Astrocyte (in vitro differentiated cells and primary cell): ENCODE results near the gene KCNMA1. TPM values are rescaled to one million over a fixed set of nuclear protein-coding genes. Genes with fewer than 3 reads are reported as not detected.

Experiments used
- DNase-seq: peaks from one replicate; pipeline ENCODE4 v3.0.0-alpha.2; 2010; ENCODE audit warnings: low read depth
- FAIRE-seq: peaks from 2 replicates; lab custom pipeline; 2011; peaks lifted over from hg19 to GRCh38; lab: Jason Lieb, UNC
- H2AFZ ChIP-seq: 2 replicates; pipeline ENCODE4 v1.6.0; 2012; ENCODE audit warnings: low read depth, low read length, inconsistent platforms
- H3K27ac ChIP-seq: 2 replicates; pipeline ENCODE4 v1.5.1; 2011; ENCODE audit warnings: low read depth, low read length, inconsistent platforms
- H3K27me3 ChIP-seq: 2 replicates; pipeline ENCODE4 v1.6.0; 2011; ENCODE audit warnings: low read length, inconsistent platforms; ENCODE audit not compliant: insufficient read depth
- H3K36me3 ChIP-seq: 2 replicates; pipeline ENCODE4 v1.5.1; 2011; ENCODE audit warnings: low read length, inconsistent platforms; ENCODE audit not compliant: insufficient read depth
- H3K4me1 ChIP-seq: 2 replicates; pipeline ENCODE4 v1.5.1; 2011; ENCODE audit warnings: low read length, inconsistent platforms; ENCODE audit not compliant: insufficient read depth
- H3K4me2 ChIP-seq: 2 replicates; pipeline ENCODE4 v1.6.0; 2012; ENCODE audit warnings: low read length, inconsistent platforms
- H3K4me3 ChIP-seq: 2 replicates; pipeline ENCODE4 v1.5.1; 2011; ENCODE audit warnings: low read depth, mild to moderate bottlenecking, low read length, inconsistent platforms; ENCODE audit not compliant: insufficient read depth
- H3K79me2 ChIP-seq: 2 replicates; pipeline ENCODE4 v1.6.0; 2012; ENCODE audit warnings: mild to moderate bottlenecking, low read length, inconsistent platforms; ENCODE audit not compliant: insufficient read depth
- H3K9ac ChIP-seq: 2 replicates; pipeline ENCODE4 v1.6.0; 2012; ENCODE audit warnings: mild to moderate bottlenecking, low read length, inconsistent platforms
- H3K9me3 ChIP-seq: 2 replicates; pipeline ENCODE4 v1.5.1; 2012; ENCODE audit warnings: low read depth, mild to moderate bottlenecking, low read length, inconsistent platforms; ENCODE audit not compliant: insufficient read depth
- H4K20me1 ChIP-seq: 2 replicates; pipeline ENCODE4 v1.6.0; 2012; ENCODE audit warnings: low read length, inconsistent platforms; ENCODE audit not compliant: insufficient read depth
- H3K27ac Mint-ChIP-seq: one replicate; pipeline ENCODE4 v1.8.0; 2021; ENCODE audit warnings: mild to moderate bottlenecking, mixed read lengths; ENCODE audit not compliant: unreplicated experiment
- H3K27me3 Mint-ChIP-seq: one replicate; pipeline ENCODE4 v1.8.0; 2021; ENCODE audit warnings: low read depth, mixed read lengths; ENCODE audit not compliant: unreplicated experiment
- H3K36me3 Mint-ChIP-seq: one replicate; pipeline ENCODE4 v1.8.0; 2021; ENCODE audit warnings: low read depth, mixed read lengths; ENCODE audit not compliant: unreplicated experiment
- H3K4me1 Mint-ChIP-seq: one replicate; pipeline ENCODE4 v1.8.0; 2021; ENCODE audit warnings: low read depth, mixed read lengths; ENCODE audit not compliant: unreplicated experiment
- H3K4me3 Mint-ChIP-seq: one replicate; pipeline ENCODE4 v1.8.0; 2021; ENCODE audit warnings: mild to moderate bottlenecking, moderate library complexity, mixed read lengths; ENCODE audit not compliant: unreplicated experiment
- H3K9me3 Mint-ChIP-seq: one replicate; pipeline ENCODE4 v1.8.0; 2021; ENCODE audit warnings: mild to moderate bottlenecking, mixed read lengths; ENCODE audit not compliant: unreplicated experiment
- EZH2 ChIP-seq: IDR thresholded peaks from 2 replicates; pipeline ENCODE4 v1.6.1; 2012; ENCODE audit warnings: mild to moderate bottlenecking, low read length, inconsistent platforms; ENCODE audit not compliant: insufficient read depth
- total RNA-seq: library from RNA; stranded (reverse); gene quantifications from 2 replicates; pipeline ENCODE4 v1.2.1, GENCODE V29; 2021
- TF ChIP-seq, protein P1 (sequence below): IDR thresholded peaks from 2 replicates; pipeline ENCODE4 v1.5.1; 2011; ENCODE audit warnings: low read depth, mild to moderate bottlenecking, inconsistent platforms, low read length, moderate library complexity; ENCODE audit not compliant: insufficient read depth

Gene KCNMA1
- total RNA-seq, 1 donor from 2014 or later: 45.8 TPM

DNA sequence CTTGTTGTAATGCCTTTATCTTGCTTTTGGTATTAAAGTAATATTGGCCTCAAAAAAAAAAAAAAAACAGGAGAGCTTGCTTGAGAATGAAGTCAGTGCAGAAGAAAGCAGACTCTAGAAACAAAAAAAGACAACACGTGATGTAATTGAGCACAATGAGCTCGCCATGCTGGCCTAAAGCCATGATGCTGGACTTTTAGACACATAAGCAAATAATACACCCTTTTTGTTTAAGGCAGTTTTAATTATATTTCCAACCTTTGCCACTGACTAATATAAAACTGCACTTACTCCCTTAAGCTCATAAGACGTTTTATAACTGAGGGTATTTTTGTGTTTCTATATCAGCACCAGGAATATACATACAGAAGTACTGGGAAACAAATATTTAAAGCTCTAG, 798.3 kb downstream of the KCNMA1 start:
- no peaks in the 10 kb centered on the region for H3K9me3 ChIP-seq
- H3K9me3 Mint-ChIP-seq: peaks cover 2% of the 10 kb centered on the region
- H3K36me3 ChIP-seq: no peaks in the 10 kb centered on the region
- no peak overlapping the region for H2AFZ ChIP-seq
- no peak for TF ChIP-seq EZH2
- TF ChIP-seq, protein P1, sequence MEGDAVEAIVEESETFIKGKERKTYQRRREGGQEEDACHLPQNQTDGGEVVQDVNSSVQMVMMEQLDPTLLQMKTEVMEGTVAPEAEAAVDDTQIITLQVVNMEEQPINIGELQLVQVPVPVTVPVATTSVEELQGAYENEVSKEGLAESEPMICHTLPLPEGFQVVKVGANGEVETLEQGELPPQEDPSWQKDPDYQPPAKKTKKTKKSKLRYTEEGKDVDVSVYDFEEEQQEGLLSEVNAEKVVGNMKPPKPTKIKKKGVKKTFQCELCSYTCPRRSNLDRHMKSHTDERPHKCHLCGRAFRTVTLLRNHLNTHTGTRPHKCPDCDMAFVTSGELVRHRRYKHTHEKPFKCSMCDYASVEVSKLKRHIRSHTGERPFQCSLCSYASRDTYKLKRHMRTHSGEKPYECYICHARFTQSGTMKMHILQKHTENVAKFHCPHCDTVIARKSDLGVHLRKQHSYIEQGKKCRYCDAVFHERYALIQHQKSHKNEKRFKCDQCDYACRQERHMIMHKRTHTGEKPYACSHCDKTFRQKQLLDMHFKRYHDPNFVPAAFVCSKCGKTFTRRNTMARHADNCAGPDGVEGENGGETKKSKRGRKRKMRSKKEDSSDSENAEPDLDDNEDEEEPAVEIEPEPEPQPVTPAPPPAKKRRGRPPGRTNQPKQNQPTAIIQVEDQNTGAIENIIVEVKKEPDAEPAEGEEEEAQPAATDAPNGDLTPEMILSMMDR: no peak
- H3K9ac ChIP-seq: no peak overlapping the region
- DNase-seq: no peak
- H3K27ac Mint-ChIP-seq: no peak overlapping the region
- H3K27me3 ChIP-seq: no peaks in the 10 kb centered on the region
- H3K79me2 ChIP-seq: no peaks in the 10 kb centered on the region
- H3K36me3 Mint-ChIP-seq: no peaks in the 10 kb centered on the region
- no peak for FAIRE-seq
- no peaks in the 10 kb centered on the region for H3K4me1 ChIP-seq
- H3K27me3 Mint-ChIP-seq: no peaks in the 10 kb centered on the region
- no peak overlapping the region for H3K4me3 Mint-ChIP-seq
- H3K4me3 ChIP-seq: no peak overlapping the region
- H3K4me1 Mint-ChIP-seq: no peaks in the 10 kb centered on the region
- no peaks in the 10 kb centered on the region for H4K20me1 ChIP-seq
- H3K27ac ChIP-seq: no peak overlapping the region
- no peak overlapping the region for H3K4me2 ChIP-seq

DNA sequence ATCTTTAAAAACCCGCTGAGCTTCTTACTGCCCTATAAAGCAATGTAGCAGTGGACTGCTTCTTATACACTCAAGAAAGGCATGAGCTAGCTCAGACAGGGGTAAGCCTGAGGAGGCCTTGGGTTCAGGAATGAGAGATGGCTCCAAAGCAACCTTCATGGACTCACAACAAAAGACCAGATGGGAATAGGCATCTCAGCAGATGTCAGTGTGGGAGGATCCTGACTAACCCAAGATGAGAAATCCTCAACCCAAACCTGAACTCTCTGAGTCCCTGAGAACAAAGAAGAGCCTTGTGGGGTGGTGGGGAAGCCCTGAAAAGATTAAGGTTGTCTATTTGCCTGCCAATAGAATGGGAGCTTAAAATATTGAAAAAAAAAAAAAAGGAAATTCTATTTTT, 807.4 kb downstream of the KCNMA1 start:
- H3K4me1 Mint-ChIP-seq: no peaks in the 10 kb centered on the region
- no peak overlapping the region for H3K4me3 Mint-ChIP-seq
- no peak overlapping the region for H3K4me2 ChIP-seq
- no peak for TF ChIP-seq EZH2
- TF ChIP-seq, protein P1: no peak
- no peak overlapping the region for H3K27ac ChIP-seq
- H3K27me3 ChIP-seq: peaks cover 16% of the 10 kb centered on the region
- H3K79me2 ChIP-seq: no peaks in the 10 kb centered on the region
- DNase-seq: no peak
- H2AFZ ChIP-seq: no peak overlapping the region
- FAIRE-seq: no peak
- H3K4me1 ChIP-seq: no peaks in the 10 kb centered on the region
- no peaks in the 10 kb centered on the region for H3K9me3 ChIP-seq
- H3K9ac ChIP-seq: no peak overlapping the region
- no peaks in the 10 kb centered on the region for H3K36me3 ChIP-seq
- no peaks in the 10 kb centered on the region for H3K9me3 Mint-ChIP-seq
- no peaks in the 10 kb centered on the region for H3K27me3 Mint-ChIP-seq
- no peak overlapping the region for H3K27ac Mint-ChIP-seq
- H3K4me3 ChIP-seq: no peak overlapping the region
- H4K20me1 ChIP-seq: no peaks in the 10 kb centered on the region
- H3K36me3 Mint-ChIP-seq: no peaks in the 10 kb centered on the region

- H3K27me3 ChIP-seq: peaks cover 18% of the 10 kb centered on the region
- no peak overlapping the region for H3K4me3 ChIP-seq
- DNase-seq: no peak
- no peaks in the 10 kb centered on the region for H3K9me3 Mint-ChIP-seq
- no peaks in the 10 kb centered on the region for H3K4me1 Mint-ChIP-seq
- no peak overlapping the region for H3K27ac ChIP-seq
- peaks cover 2% of the 10 kb centered on the region for H3K27me3 Mint-ChIP-seq
- H3K27ac Mint-ChIP-seq: no peak overlapping the region
- no peak overlapping the region for H3K9ac ChIP-seq
- no peaks in the 10 kb centered on the region for H3K9me3 ChIP-seq
- H3K36me3 ChIP-seq: no peaks in the 10 kb centered on the region
- no peak overlapping the region for H2AFZ ChIP-seq
- no peak for FAIRE-seq
- no peaks in the 10 kb centered on the region for H3K79me2 ChIP-seq
- H3K4me2 ChIP-seq: no peak overlapping the region
- H3K4me3 Mint-ChIP-seq: no peak overlapping the region
- no peaks in the 10 kb centered on the region for H3K36me3 Mint-ChIP-seq
- TF ChIP-seq, protein P1: no peak
- no peak for TF ChIP-seq EZH2
- H4K20me1 ChIP-seq: no peaks in the 10 kb centered on the region
- no peaks in the 10 kb centered on the region for H3K4me1 ChIP-seq
Measured at GRCh38 chr10:76829724-76830123, 807.9 kb downstream of the KCNMA1 start.
